ENCODE data around the gene CSPG4. TPM values are rescaled to one million over a fixed set of nuclear protein-coding genes. Genes with fewer than 3 reads are reported as not detected.

The CSPG4 gene, protein sequence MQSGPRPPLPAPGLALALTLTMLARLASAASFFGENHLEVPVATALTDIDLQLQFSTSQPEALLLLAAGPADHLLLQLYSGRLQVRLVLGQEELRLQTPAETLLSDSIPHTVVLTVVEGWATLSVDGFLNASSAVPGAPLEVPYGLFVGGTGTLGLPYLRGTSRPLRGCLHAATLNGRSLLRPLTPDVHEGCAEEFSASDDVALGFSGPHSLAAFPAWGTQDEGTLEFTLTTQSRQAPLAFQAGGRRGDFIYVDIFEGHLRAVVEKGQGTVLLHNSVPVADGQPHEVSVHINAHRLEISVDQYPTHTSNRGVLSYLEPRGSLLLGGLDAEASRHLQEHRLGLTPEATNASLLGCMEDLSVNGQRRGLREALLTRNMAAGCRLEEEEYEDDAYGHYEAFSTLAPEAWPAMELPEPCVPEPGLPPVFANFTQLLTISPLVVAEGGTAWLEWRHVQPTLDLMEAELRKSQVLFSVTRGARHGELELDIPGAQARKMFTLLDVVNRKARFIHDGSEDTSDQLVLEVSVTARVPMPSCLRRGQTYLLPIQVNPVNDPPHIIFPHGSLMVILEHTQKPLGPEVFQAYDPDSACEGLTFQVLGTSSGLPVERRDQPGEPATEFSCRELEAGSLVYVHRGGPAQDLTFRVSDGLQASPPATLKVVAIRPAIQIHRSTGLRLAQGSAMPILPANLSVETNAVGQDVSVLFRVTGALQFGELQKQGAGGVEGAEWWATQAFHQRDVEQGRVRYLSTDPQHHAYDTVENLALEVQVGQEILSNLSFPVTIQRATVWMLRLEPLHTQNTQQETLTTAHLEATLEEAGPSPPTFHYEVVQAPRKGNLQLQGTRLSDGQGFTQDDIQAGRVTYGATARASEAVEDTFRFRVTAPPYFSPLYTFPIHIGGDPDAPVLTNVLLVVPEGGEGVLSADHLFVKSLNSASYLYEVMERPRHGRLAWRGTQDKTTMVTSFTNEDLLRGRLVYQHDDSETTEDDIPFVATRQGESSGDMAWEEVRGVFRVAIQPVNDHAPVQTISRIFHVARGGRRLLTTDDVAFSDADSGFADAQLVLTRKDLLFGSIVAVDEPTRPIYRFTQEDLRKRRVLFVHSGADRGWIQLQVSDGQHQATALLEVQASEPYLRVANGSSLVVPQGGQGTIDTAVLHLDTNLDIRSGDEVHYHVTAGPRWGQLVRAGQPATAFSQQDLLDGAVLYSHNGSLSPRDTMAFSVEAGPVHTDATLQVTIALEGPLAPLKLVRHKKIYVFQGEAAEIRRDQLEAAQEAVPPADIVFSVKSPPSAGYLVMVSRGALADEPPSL (N-terminal part only)
- 0.06 to 0.18 TPM (median 0.11 TPM) in 5 replicates for total RNA-seq (2022; extraction: Qiagen RNA extraction)

DNA sequence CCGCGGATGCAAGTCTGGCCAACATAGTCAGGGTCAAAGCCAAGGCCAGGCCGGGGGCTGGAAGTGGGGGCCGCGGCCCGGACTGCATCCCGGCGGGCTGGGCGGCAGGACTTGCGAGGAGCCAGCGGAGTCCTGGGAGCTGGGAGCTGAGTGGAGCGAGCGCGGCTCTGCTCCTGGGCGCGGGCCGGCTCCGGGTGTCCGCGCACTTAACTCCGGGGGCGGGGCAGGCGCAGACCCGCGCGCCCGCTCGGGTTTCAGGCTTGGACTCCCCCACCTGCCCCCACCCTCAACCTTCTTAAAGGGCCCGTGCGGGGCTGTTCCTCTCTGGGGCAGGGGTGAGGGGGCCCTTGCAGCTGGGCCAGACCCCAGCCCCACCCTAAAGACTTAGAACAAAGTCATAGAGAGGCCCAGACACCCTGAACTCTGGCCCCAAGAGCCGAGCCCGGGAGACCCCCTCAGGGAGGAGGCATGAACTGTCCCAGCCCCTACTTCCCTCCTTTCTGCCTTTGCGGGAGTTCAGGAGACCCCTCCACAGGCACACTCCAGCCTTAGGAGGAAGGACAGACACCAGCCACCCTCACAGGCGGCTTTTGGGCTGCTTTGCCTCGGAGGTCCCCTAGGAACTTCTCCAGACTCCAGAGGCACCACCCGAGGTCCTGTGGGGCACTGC, at the start of gene CSPG4:
TSS of gene CSPG4 (minus strand) at position 181 of the 670 bp plus-strand sequence. CDS start at position 88, 93 bp downstream.

DNA sequence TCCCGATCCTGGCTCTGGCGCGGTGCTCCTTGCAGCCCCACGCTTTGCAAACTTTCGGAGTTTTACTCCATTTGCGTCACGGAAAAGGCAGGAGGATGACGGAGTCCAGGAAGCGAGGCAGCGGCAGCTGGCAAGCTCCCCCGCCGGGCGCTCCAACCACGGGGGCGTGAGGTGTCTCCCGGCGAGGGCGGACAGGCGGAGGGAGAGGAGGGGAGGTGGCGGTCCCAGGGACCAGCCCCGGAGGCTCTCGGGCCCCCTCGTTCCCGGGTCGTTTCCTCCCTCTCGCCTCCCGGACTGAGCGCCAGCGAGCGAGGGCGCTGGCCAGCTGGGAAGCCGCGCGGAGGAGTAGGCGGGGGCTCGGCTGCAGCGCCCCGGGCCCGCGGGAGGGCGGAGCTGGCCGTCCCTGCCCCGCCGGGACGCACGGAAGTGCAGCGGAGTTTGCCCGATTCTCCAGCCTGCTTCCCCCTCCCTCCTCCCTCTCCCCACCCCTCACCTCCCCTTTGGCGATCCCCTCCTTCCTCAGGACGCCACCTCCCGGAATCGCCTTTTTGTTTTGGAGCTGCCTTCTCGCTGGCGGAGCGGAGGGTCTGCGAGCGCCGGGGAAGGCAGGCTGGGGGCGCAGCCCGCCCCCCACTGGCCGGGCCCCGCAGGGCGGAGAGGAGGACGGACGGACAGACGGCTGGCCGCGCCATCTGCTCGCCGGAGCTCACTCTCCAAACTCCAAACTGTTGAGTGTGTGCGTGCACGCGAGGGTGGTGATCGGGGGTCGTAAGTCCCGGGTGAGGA, 65.1 kb downstream of the CSPG4 start, which contains the start of gene SNX33:
TSS of gene SNX33 (plus strand) at position 543 of the 786 bp plus-strand sequence. CDS start 1,191 bp downstream, outside the sequence.

DNA sequence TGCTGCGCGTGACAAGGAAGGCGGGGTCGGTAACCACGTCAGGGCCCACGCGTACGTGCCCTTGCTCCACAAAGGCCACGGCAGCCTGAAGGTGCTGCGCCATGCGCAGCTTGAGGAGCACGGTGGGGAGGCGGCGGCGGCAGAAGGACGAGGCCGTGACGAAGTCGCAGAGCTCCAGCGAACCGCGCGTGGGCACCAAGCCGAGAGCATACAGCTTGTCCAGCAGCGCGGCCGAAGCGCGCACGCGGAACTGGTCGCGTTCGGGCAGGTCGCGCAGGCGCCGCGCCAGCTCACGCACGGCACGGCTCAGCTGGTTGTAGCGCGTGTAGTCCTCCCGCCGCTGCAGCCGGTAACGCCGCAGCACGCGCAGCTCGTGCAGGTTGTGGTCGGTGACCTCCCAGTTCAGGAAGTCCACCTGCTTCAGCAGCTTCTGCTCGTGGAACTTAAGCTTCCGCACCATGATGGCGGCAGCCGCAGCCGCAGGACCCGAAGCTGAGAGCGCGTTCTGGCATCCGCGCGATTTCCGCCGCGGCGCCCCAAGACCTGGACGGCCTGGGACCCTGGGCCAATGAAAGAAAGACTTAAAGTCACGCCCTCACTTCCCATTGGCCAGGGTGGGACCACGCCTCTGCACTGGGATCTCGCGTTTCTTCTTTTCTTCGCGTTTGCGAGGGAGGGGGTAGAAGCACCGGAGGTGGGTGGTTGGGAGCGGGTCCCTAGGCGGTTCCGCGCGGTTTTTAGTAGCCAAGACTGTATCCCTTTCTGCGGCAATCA, 72.8 kb downstream of the CSPG4 start, which contains the start of gene IMP3:
TSS of gene IMP3 (minus strand) at position 516 of the 774 bp plus-strand sequence. CDS start at position 460, 56 bp downstream.

DNA sequence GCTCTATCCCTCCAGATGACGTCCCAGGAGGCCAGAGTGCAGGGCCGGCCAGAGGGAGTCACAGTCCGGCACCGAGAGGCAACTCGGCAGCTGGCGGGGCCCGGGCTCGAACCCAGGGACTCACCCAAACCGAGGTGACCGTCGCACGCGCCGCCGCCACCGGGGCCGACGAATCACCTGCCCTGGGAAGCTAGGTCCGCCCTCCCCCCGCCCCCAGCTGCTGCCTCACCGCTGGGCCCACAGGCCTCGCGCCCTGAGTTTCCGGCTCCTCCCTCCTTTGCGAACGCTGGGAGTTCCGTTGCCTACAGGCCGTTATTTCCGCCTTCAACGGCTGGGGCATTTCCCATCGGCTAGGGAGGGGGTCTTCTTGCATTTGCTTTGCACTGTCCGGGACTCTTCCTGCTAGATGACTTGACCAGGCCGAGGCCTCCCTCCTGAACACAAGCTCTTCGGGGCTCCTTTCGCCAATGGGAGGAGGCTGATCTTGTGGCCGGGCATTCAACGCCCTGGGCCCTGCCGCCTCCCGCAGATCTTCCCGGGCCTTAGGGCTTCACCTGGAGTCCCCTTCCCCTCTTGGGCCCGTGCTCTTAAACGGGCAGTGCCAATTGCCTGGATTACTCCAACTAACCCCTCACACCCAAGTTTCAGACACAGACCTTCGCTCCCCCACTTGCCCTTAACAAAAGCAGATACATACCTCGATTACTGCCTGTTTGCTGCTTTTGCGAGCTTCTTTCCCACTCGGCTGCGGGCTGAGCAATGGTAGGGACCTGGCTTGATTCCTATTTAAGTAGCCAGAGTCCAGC, 86.9 kb downstream of the CSPG4 start, which contains the start of gene SNUPN:
TSS of gene SNUPN (minus strand) at position 184 of the 806 bp plus-strand sequence. CDS start 4,674 bp downstream, outside the sequence.

Other genes with a start within 250 kb of the CSPG4 start
- gene PTPN9, start 133.5 kb downstream of the CSPG4 start, total RNA-seq (2022; extraction: Qiagen RNA extraction) = 39.6 to 53.9 TPM (median 50.2 TPM) in 5 replicates
- gene SNUPN, start 87.1 kb downstream of the CSPG4 start, total RNA-seq (2022; extraction: Qiagen RNA extraction) = 29.0 to 31.8 TPM (median 30.8 TPM) in 5 replicates
- gene IMP3, start 72.6 kb downstream of the CSPG4 start, total RNA-seq (2022; extraction: Qiagen RNA extraction) = 90.4 to 117 TPM (median 108 TPM) in 5 replicates
- gene SNX33, start 64.9 kb downstream of the CSPG4 start, total RNA-seq (2022; extraction: Qiagen RNA extraction) = 12.2 to 17.0 TPM (median 15.4 TPM) in 5 replicates
- gene UBE2Q2, start 130.6 kb upstream of the CSPG4 start, total RNA-seq (2022; extraction: Qiagen RNA extraction) = 37.3 to 44.9 TPM (median 42.6 TPM) in 5 replicates
- gene FBXO22, start 191.0 kb upstream of the CSPG4 start, total RNA-seq (2022; extraction: Qiagen RNA extraction) = 64.7 to 84.3 TPM (median 77.5 TPM) in 5 replicates